SH-SY5Y (cell line): ENCODE measurements around the gene HEMK1.

Experiments
- GATA2 ChIP-seq: IDR thresholded peaks from 2 replicates; pipeline ENCODE4 v1.6.1; 2011; ENCODE audit warnings: mild to moderate bottlenecking, low read depth, low read length
- GATA3 ChIP-seq: IDR thresholded peaks from 2 replicates; pipeline ENCODE4 v1.6.1; 2011; ENCODE audit warnings: low read depth, mild to moderate bottlenecking, low read length, moderate library complexity

- TF ChIP-seq GATA3 (no peak), GATA2 (no peak)
These were observed 17.5 kb upstream of the HEMK1 start for GRCh38 chr3:50551681-50552435.
